ENCODE data around the gene CHPT1. TPM values are rescaled to one million over a fixed set of nuclear protein-coding genes. Genes with fewer than 3 reads are reported as not detected.
A peak's percentile ranks its signal among the peaks of the same experiment; 100 is the strongest.

CHPT1 gene
- total and polyA plus RNA-seq, 2 of the 13 experiments (the other 11 are each of a cell fraction or from before 2014, with no cell fraction given) = 117 to 178 TPM

DNA sequence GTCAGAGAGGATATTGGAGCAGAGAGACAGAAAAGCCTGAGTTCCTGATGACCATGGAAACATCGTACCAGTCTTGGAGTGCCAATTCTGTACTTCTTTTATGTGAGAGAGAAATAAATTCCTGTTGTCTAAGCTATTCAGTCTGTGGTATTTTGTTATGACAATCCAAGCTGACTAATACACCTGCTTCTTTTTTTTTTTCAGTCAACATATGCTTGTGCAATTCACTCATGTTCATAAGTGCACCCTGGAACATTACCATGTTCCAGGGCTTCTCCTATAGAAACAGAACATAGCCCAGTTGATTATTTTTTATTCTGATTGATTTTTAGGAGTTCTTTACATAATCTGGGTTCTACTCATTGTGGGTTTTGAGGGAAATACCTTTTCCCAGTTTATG, 1.7 kb upstream of the CHPT1 start (continued):
- TF ChIP-seq, protein P1, sequence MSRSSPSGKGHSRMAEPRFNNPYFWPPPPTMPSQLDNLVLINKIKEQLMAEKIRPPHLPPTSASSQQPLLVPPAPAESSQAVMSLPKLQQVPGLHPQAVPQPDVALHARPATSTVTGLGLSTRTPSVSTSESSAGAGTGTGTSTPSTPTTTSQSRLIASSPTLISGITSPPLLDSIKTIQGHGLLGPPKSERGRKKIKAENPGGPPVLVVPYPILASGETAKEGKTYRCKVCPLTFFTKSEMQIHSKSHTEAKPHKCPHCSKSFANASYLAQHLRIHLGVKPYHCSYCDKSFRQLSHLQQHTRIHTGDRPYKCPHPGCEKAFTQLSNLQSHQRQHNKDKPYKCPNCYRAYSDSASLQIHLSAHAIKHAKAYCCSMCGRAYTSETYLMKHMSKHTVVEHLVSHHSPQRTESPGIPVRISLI (CRISPR knock-in tag; IDR thresholded peaks at IDR 0.05; ENCODE audit: borderline replicate concordance) = peak; percentile 64; the same call in 1 of the 2 replicates
- TF ChIP-seq, protein P2, sequence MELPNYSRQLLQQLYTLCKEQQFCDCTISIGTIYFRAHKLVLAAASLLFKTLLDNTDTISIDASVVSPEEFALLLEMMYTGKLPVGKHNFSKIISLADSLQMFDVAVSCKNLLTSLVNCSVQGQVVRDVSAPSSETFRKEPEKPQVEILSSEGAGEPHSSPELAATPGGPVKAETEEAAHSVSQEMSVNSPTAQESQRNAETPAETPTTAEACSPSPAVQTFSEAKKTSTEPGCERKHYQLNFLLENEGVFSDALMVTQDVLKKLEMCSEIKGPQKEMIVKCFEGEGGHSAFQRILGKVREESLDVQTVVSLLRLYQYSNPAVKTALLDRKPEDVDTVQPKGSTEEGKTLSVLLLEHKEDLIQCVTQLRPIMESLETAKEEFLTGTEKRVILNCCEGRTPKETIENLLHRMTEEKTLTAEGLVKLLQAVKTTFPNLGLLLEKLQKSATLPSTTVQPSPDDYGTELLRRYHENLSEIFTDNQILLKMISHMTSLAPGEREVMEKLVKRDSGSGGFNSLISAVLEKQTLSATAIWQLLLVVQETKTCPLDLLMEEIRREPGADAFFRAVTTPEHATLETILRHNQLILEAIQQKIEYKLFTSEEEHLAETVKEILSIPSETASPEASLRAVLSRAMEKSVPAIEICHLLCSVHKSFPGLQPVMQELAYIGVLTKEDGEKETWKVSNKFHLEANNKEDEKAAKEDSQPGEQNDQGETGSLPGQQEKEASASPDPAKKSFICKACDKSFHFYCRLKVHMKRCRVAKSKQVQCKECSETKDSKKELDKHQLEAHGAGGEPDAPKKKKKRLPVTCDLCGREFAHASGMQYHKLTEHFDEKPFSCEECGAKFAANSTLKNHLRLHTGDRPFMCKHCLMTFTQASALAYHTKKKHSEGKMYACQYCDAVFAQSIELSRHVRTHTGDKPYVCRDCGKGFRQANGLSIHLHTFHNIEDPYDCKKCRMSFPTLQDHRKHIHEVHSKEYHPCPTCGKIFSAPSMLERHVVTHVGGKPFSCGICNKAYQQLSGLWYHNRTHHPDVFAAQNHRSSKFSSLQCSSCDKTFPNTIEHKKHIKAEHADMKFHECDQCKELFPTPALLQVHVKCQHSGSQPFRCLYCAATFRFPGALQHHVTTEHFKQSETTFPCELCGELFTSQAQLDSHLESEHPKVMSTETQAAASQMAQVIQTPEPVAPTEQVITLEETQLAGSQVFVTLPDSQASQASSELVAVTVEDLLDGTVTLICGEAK (IDR thresholded peaks at IDR 0.05) = no peak
- TF ChIP-seq, protein P2 (CRISPR knock-in tag; IDR thresholded peaks at IDR 0.05) = no peak
- TF ChIP-seq ZNF3 (CRISPR knock-in tag; IDR thresholded peaks at IDR 0.05) = peak; percentile 96
- TF ChIP-seq ZNF12 (CRISPR knock-in tag; IDR thresholded peaks at IDR 0.05) = peak; percentile 89
- no peak for TF ChIP-seq ZNF510 (CRISPR knock-in tag; IDR thresholded peaks at IDR 0.05; ENCODE audit: low read depth)
- TF ChIP-seq CEBPB (IDR thresholded peaks at IDR 0.05; ENCODE audit: borderline replicate concordance, low read depth, low read length) = peak; percentile 71
- TF ChIP-seq, protein P3, sequence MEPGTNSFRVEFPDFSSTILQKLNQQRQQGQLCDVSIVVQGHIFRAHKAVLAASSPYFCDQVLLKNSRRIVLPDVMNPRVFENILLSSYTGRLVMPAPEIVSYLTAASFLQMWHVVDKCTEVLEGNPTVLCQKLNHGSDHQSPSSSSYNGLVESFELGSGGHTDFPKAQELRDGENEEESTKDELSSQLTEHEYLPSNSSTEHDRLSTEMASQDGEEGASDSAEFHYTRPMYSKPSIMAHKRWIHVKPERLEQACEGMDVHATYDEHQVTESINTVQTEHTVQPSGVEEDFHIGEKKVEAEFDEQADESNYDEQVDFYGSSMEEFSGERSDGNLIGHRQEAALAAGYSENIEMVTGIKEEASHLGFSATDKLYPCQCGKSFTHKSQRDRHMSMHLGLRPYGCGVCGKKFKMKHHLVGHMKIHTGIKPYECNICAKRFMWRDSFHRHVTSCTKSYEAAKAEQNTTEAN (CRISPR knock-in tag; conservative IDR thresholded peaks at IDR 0.05) = 0 out of 2 replicates have a peak, but pooled peaks have one; percentile 15
- TF ChIP-seq, protein P4, sequence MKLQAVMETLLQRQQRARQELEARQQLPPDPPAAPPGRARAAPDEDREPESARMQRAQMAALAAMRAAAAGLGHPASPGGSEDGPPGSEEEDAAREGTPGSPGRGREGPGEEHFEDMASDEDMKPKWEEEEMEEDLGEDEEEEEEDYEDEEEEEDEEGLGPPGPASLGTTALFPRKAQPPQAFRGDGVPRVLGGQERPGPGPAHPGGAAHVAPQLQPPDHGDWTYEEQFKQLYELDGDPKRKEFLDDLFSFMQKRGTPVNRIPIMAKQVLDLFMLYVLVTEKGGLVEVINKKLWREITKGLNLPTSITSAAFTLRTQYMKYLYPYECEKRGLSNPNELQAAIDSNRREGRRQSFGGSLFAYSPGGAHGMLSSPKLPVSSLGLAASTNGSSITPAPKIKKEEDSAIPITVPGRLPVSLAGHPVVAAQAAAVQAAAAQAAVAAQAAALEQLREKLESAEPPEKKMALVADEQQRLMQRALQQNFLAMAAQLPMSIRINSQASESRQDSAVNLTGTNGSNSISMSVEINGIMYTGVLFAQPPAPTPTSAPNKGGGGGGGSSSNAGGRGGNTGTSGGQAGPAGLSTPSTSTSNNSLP (IDR thresholded peaks at IDR 0.05; ENCODE audit: low read depth, low read length) = 0 out of 2 replicates have a peak, but pooled peaks have one; percentile 28
- 0 out of 2 replicates have a peak, but pooled peaks have one; percentile 25 for TF ChIP-seq SAP130 (CRISPR knock-in tag; IDR thresholded peaks at IDR 0.05; ENCODE audit: low read depth)
- TF ChIP-seq, protein P5, sequence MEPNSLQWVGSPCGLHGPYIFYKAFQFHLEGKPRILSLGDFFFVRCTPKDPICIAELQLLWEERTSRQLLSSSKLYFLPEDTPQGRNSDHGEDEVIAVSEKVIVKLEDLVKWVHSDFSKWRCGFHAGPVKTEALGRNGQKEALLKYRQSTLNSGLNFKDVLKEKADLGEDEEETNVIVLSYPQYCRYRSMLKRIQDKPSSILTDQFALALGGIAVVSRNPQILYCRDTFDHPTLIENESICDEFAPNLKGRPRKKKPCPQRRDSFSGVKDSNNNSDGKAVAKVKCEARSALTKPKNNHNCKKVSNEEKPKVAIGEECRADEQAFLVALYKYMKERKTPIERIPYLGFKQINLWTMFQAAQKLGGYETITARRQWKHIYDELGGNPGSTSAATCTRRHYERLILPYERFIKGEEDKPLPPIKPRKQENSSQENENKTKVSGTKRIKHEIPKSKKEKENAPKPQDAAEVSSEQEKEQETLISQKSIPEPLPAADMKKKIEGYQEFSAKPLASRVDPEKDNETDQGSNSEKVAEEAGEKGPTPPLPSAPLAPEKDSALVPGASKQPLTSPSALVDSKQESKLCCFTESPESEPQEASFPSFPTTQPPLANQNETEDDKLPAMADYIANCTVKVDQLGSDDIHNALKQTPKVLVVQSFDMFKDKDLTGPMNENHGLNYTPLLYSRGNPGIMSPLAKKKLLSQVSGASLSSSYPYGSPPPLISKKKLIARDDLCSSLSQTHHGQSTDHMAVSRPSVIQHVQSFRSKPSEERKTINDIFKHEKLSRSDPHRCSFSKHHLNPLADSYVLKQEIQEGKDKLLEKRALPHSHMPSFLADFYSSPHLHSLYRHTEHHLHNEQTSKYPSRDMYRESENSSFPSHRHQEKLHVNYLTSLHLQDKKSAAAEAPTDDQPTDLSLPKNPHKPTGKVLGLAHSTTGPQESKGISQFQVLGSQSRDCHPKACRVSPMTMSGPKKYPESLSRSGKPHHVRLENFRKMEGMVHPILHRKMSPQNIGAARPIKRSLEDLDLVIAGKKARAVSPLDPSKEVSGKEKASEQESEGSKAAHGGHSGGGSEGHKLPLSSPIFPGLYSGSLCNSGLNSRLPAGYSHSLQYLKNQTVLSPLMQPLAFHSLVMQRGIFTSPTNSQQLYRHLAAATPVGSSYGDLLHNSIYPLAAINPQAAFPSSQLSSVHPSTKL (CRISPR knock-in tag; IDR thresholded peaks at IDR 0.05) = peak; percentile 51; the same call in 1 of the 2 replicates
- peak; percentile 45; the same call in 1 of the 2 replicates for TF ChIP-seq CEBPG (CRISPR knock-in tag; IDR thresholded peaks at IDR 0.05)
